Activated naive CD4-positive, alpha-beta T cell treated with anti-CD3 and anti-CD28 coated beads, Interleukin-2, amount 50 U/mL, for 72 hours (primary cell): ENCODE results near the gene GDF2. TPM values are rescaled to one million over a fixed set of nuclear protein-coding genes. Genes with fewer than 3 reads are reported as not detected.

Source experiments
- ATAC-seq, 2 donors: fragments of 150-1000 bp; cut with Tn5 transposase; 2 replicates each; pipeline ENCODE4 v1.10.0; 2021; ENCODE audit warnings: mild to moderate bottlenecking in 2 of 2, moderate library complexity in 2 of 2
- DNase-seq, 2 donors: peaks; one replicate each; pipeline ENCODE4 v3.0.0; 2021 to 2022; ENCODE audit warnings: low spot score in 2 of 2
- H3K27ac Mint-ChIP-seq, 2 donors: one replicate each; pipeline ENCODE4 v1.8.0; 2022; ENCODE audit warnings: mild to moderate bottlenecking in 2 of 2, mixed read lengths in 2 of 2
- H3K36me3 Mint-ChIP-seq, 2 donors: one replicate each; pipeline ENCODE4 v1.8.0; 2022; ENCODE audit warnings: mixed read lengths in 2 of 2
- H3K9me3 Mint-ChIP-seq, 2 donors: one replicate each; pipeline ENCODE4 v1.8.0; 2022; ENCODE audit warnings: mixed read lengths in 2 of 2
- total RNA-seq, 2 donors: library from RNA; stranded (reverse); gene quantifications; one replicate each; pipeline ENCODE4 v1.2.3, GENCODE V29; 2022

Gene GDF2
- total RNA-seq, 2 donors from 2014 or later, result not detected

DNA sequence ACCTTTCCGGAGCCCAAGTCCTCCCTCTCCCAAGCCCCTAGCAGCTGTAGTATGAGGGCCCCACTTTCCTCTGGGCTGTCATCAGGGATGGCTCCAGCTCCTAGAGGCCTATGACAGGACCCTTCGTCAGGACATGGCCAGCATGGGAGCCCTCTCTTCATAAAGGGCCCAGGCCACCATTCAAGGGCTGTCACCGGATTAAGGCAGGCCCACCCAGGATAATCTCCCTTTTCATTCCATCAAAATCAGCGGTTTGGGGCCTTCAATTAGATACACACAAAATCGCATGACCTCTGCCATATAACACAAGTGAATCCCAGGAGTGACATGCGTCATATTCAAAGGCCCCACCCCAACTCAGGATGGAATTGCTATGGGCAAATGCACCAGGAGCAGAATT is 34.4 kb upstream of the GDF2 start:
- Mint-ChIP-seq H3K27ac (no peak overlapping the region), H3K9me3 (no peaks in the 10 kb centered on the region), H3K36me3 (no peaks in the 10 kb centered on the region)
- ATAC-seq (no peak), DNase-seq (no peak)

DNA sequence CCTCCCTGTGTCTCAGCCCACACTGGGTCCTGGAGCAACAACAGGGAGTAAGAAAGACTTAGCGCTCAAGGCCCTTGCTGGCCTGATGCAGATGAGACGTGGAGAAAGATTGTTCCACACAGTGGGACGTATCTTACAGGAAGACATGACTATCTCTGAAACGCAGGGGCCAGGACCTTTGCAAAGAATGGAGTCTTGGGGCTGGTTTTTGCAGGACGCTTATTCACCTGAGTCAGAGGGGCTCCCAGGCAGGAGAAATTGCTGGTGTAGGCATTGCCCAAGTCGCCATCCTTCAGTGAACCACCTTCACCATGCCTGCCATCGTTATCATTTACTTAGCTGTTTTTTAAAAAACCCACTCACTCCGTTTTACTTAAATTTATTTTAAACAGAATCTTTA is 34.0 kb upstream of the GDF2 start:
- no peak for DNase-seq
- Mint-ChIP-seq H3K9me3 (no peaks in the 10 kb centered on the region), H3K36me3 (no peaks in the 10 kb centered on the region), H3K27ac (no peak overlapping the region)
- ATAC-seq, result no peak

DNA sequence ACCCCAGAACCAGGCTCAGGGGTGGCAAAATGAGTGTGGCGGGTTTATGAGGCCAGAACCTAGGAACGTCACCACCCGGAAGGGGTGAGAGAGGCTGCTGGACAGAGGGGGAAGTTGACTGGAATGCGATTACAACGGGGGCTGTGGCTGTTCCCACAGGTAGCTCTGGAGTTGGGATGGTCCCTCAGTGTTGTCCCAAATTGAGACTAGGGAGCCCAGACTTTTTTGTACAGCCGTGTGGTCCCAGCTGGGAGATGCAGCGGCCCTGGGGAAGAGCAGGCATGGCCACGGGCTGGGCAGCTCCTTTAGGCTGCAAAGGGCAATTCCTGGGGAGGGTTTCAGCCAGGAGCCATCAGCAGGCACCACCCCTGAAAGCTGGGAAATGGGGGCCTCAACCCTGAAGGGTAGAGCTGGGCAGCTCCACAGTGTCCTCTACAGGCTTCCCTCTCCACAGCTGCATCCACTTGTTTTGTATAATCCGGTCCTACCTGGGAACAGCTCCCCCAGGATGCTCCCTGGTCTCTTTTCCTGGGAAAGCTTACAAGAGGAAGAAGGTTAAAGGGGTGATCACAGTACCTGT is 33.2 kb upstream of the GDF2 start:
- Mint-ChIP-seq H3K36me3 (no peaks in the 10 kb centered on the region), H3K27ac (no peak overlapping the region), H3K9me3 (no peaks in the 10 kb centered on the region)
- DNase-seq (no peak), ATAC-seq (no peak)

- DNase-seq (no peak), ATAC-seq (no peak)
- Mint-ChIP-seq H3K27ac (no peak overlapping the region), H3K36me3 (no peaks in the 10 kb centered on the region), H3K9me3 (no peaks in the 10 kb centered on the region)
Observed at GRCh38 chr10:47289921-47290320, 32.3 kb upstream of the GDF2 start.

- DNase-seq (no peak), ATAC-seq (no peak)
- Mint-ChIP-seq H3K36me3 (no peaks in the 10 kb centered on the region), H3K27ac (no peak overlapping the region), H3K9me3 (no peaks in the 10 kb centered on the region)
Observed at GRCh38 chr10:47290338-47290737, 31.9 kb upstream of the GDF2 start.

GRCh38 chr10:47291682-47292081 is 30.6 kb upstream of the GDF2 start:
- Mint-ChIP-seq H3K9me3 (no peaks in the 10 kb centered on the region), H3K27ac (no peak overlapping the region)

DNA sequence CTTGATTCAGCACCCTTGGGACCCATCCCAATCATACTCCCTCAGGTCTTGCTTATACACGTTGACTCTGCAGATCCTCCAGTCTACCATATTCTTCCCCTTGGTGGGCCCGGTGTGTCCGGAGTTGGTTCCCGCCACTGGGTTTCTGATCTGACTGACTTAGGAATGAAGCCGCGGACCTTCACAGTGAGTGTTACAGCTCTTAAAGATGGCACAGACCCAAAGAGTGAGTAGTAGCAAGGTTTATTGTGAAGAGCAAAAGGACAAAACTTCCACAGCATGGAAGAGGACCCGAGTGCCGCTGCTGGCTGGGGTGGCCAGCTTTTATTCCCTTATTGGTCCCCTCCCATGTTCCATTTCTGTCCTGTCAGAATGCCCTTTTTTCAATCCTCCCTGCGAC is 28.2 kb upstream of the GDF2 start:
- no peak overlapping the region for H3K27ac Mint-ChIP-seq
- no peak for DNase-seq
- no peaks in the 10 kb centered on the region for H3K9me3 Mint-ChIP-seq
- ATAC-seq, result no peak
- H3K36me3 Mint-ChIP-seq, result no peaks in the 10 kb centered on the region

More at GRCh38 chr10:47291682-47292081, 30.6 kb upstream of the GDF2 start:
- ATAC-seq (no peak), DNase-seq (no peak)
- no peaks in the 10 kb centered on the region for H3K36me3 Mint-ChIP-seq

DNA sequence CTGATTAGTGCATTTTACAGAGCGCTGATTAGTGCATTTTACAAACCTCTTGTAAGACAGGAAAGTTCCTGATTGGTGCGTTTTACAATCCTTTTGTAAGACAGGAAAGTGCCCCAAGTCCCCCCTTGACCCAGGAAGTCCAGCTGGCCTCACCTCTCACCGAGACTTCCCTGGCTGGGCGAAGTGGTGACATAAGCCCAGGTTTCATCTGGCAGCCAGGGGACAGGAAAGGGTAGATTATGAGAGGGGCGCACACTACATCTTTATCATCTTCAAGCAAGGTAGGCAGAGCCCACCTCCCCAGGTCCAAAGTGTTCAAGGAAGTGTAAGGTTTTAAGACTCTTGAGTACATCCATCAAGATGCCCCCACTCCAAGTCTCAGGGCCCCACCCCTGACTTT is 27.8 kb upstream of the GDF2 start:
- H3K36me3 Mint-ChIP-seq, result no peaks in the 10 kb centered on the region
- no peaks in the 10 kb centered on the region for H3K9me3 Mint-ChIP-seq
- ATAC-seq, result no peak

GRCh38 chr10:47295411-47295810 is 26.8 kb upstream of the GDF2 start:
- H3K9me3 Mint-ChIP-seq, result no peaks in the 10 kb centered on the region
- ATAC-seq, result no peak
- no peaks in the 10 kb centered on the region for H3K36me3 Mint-ChIP-seq
- no peak for DNase-seq
- H3K27ac Mint-ChIP-seq, result peak overlapping the region in 1 of 2 donors; percentile 30

More for the DNA sequence above, 27.8 kb upstream of the GDF2 start:
- H3K27ac Mint-ChIP-seq, result no peak overlapping the region
- DNase-seq, result no peak

DNA sequence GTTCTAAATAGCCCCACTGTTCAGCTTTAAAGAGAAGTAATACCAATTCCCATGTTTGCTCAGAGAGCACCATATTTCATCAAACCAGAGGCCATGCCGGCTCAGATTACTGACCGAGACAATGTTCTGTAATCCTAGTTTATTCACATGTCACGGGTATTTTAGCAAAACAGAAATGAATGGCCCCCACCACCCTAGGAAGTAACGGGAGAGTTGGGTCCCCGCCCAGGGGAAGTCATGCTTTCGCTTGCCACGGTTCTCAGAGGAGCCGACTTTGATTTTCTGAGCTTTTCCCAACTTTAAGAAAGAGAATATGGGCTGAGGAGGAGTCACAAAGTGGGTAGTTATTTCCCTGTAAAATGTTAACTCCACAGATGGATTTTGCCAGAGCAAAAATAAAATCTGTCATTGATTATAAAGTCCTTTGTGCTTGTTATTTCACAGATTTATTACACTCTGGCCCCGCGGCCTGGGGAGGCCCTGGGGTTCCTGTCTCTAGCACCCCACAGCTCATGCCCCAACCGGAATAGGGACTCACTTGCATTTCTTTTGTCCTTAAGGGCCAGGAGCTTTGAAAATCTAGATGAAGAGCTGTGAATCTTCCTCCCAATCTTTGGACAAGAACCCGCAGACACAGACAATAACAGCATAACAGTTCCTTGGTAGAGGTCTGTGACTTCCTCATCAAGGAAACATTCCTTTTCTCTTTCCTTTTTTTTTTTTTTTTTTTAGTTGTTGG is 25.9 kb upstream of the GDF2 start:
- H3K36me3 Mint-ChIP-seq, result no peaks in the 10 kb centered on the region

DNA sequence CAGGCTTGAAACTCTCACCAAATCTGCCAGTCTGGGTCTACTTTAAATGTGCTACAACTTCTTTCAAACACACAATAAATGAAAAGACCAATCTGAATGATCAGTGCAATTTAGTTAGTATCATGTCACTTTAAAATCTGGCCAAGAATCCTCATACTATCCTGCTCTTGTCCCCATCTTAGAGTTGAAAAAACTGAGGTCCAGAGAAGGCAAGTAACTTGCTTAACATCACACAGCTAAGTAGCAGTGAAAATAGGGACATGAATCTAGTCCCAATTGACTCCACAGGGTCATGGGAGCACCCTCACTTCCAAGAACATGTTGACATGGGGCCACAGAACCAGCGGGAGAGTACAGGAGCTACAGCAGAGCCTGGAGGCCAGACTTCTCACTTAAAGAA is 25.3 kb upstream of the GDF2 start:
- ATAC-seq (no peak), DNase-seq (no peak)
- Mint-ChIP-seq H3K9me3 (no peaks in the 10 kb centered on the region), H3K27ac (no peak overlapping the region), H3K36me3 (no peaks in the 10 kb centered on the region)

More for the DNA sequence above, 25.9 kb upstream of the GDF2 start:
- no peak for ATAC-seq
- Mint-ChIP-seq H3K9me3 (no peaks in the 10 kb centered on the region), H3K27ac (no peak overlapping the region)
- no peak for DNase-seq

DNA sequence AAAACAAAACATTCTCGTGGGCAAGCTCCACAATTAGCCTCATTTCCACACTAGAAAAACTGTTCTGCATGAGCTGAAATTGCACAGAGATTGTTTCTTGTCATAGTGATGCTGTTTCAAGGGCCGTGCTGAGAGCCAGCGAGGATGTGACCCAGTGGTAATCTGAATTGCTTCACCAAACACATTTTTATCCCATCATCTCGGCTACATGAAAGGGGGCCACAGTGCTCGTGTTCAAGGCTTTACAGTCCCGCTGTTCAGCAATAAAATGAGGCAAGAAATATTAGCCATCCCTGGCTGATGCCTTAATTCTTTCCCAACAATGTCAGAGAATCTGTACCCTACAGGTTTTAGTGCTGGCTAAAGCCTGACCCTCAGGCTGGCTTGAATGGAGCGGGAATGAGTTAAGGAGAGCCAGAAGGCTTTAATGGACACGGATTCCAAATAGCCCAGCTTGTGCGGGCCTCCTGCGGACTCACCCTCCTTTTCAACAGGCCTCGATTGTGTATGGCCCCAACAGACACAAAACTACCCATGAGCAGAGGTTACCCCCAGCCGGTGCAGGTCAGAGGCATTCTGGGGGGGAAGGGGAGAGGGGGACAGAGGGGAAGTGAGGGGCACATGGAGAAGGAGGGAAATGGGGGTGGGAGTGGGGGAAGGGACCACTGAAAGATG is 24.3 kb upstream of the GDF2 start:
- ATAC-seq (no peak), DNase-seq (no peak)
- no peaks in the 10 kb centered on the region for H3K36me3 Mint-ChIP-seq
- H3K27ac Mint-ChIP-seq, result no peak overlapping the region
- H3K9me3 Mint-ChIP-seq, result no peaks in the 10 kb centered on the region

- no peaks in the 10 kb centered on the region for H3K36me3 Mint-ChIP-seq
- no peak for ATAC-seq
- H3K9me3 Mint-ChIP-seq, result no peaks in the 10 kb centered on the region
- DNase-seq, result no peak
- H3K27ac Mint-ChIP-seq, result no peak overlapping the region
Observed at GRCh38 chr10:47298715-47299114, 23.5 kb upstream of the GDF2 start.

- ATAC-seq (peak; percentile 54 to 58), DNase-seq (no peak)
- Mint-ChIP-seq H3K27ac (peak within 1 kb of the TSS in 1 of 2 donors; percentile 83), H3K36me3 (no peaks in the 10 kb centered on the region), H3K9me3 (no peaks in the 10 kb centered on the region)
Observed at GRCh38 chr10:47299611-47300428, 22.4 kb upstream of the GDF2 start, which contains the start of gene GDF10. TSS of gene GDF10 (plus strand) at chr10:47300197. CDS start at chr10:47300652, 455 bp downstream.

DNA sequence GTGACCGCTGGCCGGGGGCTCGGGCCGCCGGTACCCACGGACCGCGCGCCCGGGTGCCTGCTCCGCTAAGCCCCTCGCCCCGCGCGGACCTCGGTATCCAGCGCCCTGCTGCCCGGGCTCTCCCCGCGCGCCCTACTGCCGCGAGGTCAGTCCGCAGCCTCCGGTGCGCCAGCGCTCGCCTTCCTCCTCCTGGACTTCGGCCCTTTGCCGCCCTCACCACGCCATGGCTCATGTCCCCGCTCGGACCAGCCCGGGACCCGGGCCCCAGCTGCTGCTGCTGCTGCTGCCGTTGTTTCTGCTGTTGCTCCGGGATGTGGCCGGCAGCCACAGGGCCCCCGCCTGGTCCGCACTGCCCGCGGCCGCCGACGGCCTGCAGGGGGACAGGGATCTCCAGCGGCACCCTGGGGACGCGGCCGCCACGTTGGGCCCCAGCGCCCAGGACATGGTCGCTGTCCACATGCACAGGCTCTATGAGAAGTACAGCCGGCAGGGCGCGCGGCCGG is 21.8 kb upstream of the GDF2 start:
- no peak for DNase-seq

GRCh38 chr10:47301833-47302232 is 20.4 kb upstream of the GDF2 start:
- no peak for DNase-seq
- H3K36me3 Mint-ChIP-seq, result no peaks in the 10 kb centered on the region
- no peak for ATAC-seq
- H3K9me3 Mint-ChIP-seq, result no peaks in the 10 kb centered on the region
- H3K27ac Mint-ChIP-seq, result no peak overlapping the region

More for the DNA sequence above, 21.8 kb upstream of the GDF2 start:
- Mint-ChIP-seq H3K9me3 (no peaks in the 10 kb centered on the region), H3K36me3 (no peaks in the 10 kb centered on the region), H3K27ac (no peak overlapping the region)
- ATAC-seq, result peak in 1 of 2 donors; percentile 23

- Mint-ChIP-seq H3K9me3 (no peaks in the 10 kb centered on the region), H3K27ac (peak overlapping the region in 1 of 2 donors; percentile 3), H3K36me3 (no peaks in the 10 kb centered on the region)
- ATAC-seq (no peak), DNase-seq (no peak)
Observed at GRCh38 chr10:47303105-47303504, 19.1 kb upstream of the GDF2 start.
